T-cell (primary cell): ENCODE measurements around the gene TRPM1. TPM values are rescaled to one million over a fixed set of nuclear protein-coding genes. Genes with fewer than 3 reads are reported as not detected.

Experiments used
- ATAC-seq, 4 experiments: fragments of 200-7000 bp in 3 of 4; fragments of 150-1000 bp in 1 of 4; cut with Tn5 transposase; replicated peaks in 1 of 4; 1 replicate in 3 of 4; 2 replicates in 1 of 4; pipeline ENCODE4 v1.10.0; 2021; ENCODE audit warnings: moderate library complexity in 3 of 4, mild to moderate bottlenecking in 2 of 4, moderate number of reproducible peaks in 1 of 4
- CTCF ChIA-PET, 2 donors: fragments of 300-600 bp; sonication (Branson Sonifier 250); formaldehyde crosslinking; loops; one replicate each; lab custom pipeline; 2022; ENCODE audit warnings: antibody characterized with exemption in 2 of 2; lab: Charles Lee
- POLR2A ChIA-PET, 2 donors: fragments of 300-600 bp; sonication (Branson Sonifier 250); formaldehyde crosslinking; loops; one replicate each; lab custom pipeline; 2022; ENCODE audit warnings: antibody characterized with exemption in 2 of 2; lab: Charles Lee
- DNase-seq, 35 experiments: peaks; one replicate each; pipeline versions ENCODE4 v3.0.0 to v3.0.0-alpha.2; 2013 to 2023
- H3K27ac ChIP-seq: one replicate; pipeline ENCODE4 v1.5.1; 2013; ENCODE audit warnings: low read length
- H3K27me3 ChIP-seq, 2 experiments: replicated peaks in 1 of 2; 1 replicate in 1 of 2; 2 replicates in 1 of 2; pipeline versions ENCODE4 v1.6.1 to v1.7.0; 2013; ENCODE audit warnings: low read length in 1 of 2, mixed read lengths in 1 of 2; ENCODE audit not compliant: control insufficient read depth in 2 of 2, insufficient read depth in 2 of 2; ENCODE audit errors: extremely low read depth in 1 of 2
- H3K36me3 ChIP-seq, 2 donors: 1 replicate in 1 of 2; 2 replicates in 1 of 2; pipeline versions ENCODE4 v1.6.1 to v1.7.0; 2013; ENCODE audit warnings: low read length in 1 of 2; ENCODE audit not compliant: control insufficient read depth in 2 of 2, insufficient read depth in 1 of 2; ENCODE audit errors: extremely low read depth in 1 of 2
- H3K4me1 ChIP-seq, 2 experiments: 1 replicate in 1 of 2; 2 replicates in 1 of 2; pipeline versions ENCODE4 v1.6.1 to v1.7.0; 2013; ENCODE audit warnings: low read length in 2 of 2, mixed read lengths in 1 of 2; ENCODE audit not compliant: insufficient read depth in 2 of 2, control insufficient read depth in 1 of 2; ENCODE audit errors: extremely low read depth in 1 of 2
- H3K4me3 ChIP-seq, 2 donors: 1 replicate in 1 of 2; 2 replicates in 1 of 2; pipeline versions ENCODE4 v1.5.1 to v1.7.0; 2013; ENCODE audit warnings: mild to moderate bottlenecking in 2 of 2, low read length in 1 of 2, moderate library complexity in 1 of 2; ENCODE audit not compliant: control insufficient read depth in 1 of 2; ENCODE audit errors: extremely low read depth in 1 of 2
- H3K9me3 ChIP-seq: 2 replicates; pipeline ENCODE4 v1.7.0; 2013
- H3K27ac Mint-ChIP-seq, 2 donors: one replicate each; pipeline ENCODE4 v1.8.0; 2020 to 2021; ENCODE audit warnings: mild to moderate bottlenecking in 2 of 2, mixed read lengths in 2 of 2
- H3K27me3 Mint-ChIP-seq, 2 donors: one replicate each; pipeline ENCODE4 v1.8.0; 2021 to 2022; ENCODE audit warnings: mixed read lengths in 2 of 2
- H3K36me3 Mint-ChIP-seq: one replicate; pipeline ENCODE4 v1.8.0; 2021; ENCODE audit warnings: mixed read lengths
- H3K4me1 Mint-ChIP-seq, 3 donors: one replicate each; pipeline ENCODE4 v1.8.0; 2020 to 2022; ENCODE audit warnings: mixed read lengths in 3 of 3, mild to moderate bottlenecking in 1 of 3
- H3K4me3 Mint-ChIP-seq, 3 donors: one replicate each; pipeline ENCODE4 v1.8.0; 2020 to 2022; ENCODE audit warnings: mild to moderate bottlenecking in 3 of 3, mixed read lengths in 3 of 3, moderate library complexity in 3 of 3
- H3K9me3 Mint-ChIP-seq, 3 donors: one replicate each; pipeline ENCODE4 v1.8.0; 2020 to 2022; ENCODE audit warnings: mixed read lengths in 3 of 3
- WGBS: methylation state at CpG from one replicate; pipeline ENCODE4 v1.1.5; 2013; ENCODE audit warnings: missing lambda C conversion rate; ENCODE audit not compliant: insufficient coverage; 5-methylcytosine and 5-hydroxymethylcytosine counted together
- total RNA-seq, 35 experiments: library from RNA in 6 of 35; stranded (reverse) in 6 of 35; fragments of 120-200 nt in 1 of 35; gene quantifications; one replicate each; pipeline versions ENCODE4 v1.2.1 to v1.2.4 and lab custom pipeline; 2013 to 2026

Gene TRPM1
- total RNA-seq, 5 donors from 2014 or later (not counting 1 experiment from before 2014, with no cell fraction given) = not detected

DNA sequence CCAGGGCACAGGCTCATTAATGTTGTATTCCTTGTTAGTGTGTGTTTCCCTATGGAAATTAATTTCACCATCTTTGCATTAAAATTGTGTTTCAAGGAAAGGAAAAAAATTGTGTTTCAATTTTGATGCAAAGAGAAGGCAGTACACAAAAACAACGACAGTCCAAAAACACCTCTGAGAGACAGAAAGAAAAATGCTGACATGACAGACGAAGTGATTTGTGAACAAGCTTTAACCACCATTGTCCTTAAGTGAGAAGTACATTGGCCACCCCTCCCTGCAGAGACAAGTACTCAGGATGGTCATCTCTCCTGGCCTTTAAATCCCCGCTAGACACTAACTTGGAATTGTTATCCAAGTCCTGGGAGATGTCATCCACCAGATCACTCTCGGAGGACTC lies 59.9 kb downstream of the TRPM1 start:
- Histone ChIP-seq H3K9me3 (no peaks in the 10 kb centered on the region), H3K36me3 (no peaks in the 10 kb centered on the region), H3K4me1 (no peaks in the 10 kb centered on the region), H3K27ac (no peak overlapping the region), H3K27me3 (peaks cover 0 to 9% of the 10 kb centered on the region in 2 experiments), H3K4me3 (no peak overlapping the region)
- POLR2A ChIA-PET = no interaction called here
- Mint-ChIP-seq H3K4me3 (no peak overlapping the region), H3K27ac (no peak overlapping the region), H3K27me3 (peaks cover 12 to 20% of the 10 kb centered on the region in 2 donors), H3K36me3 (no peaks in the 10 kb centered on the region), H3K9me3 (no peaks in the 10 kb centered on the region), H3K4me1 (no peaks in the 10 kb centered on the region)
- no peak for ATAC-seq
- CTCF ChIA-PET = no interaction called here
- DNase-seq = no peak
- 81% methylated on average over 3 of the region's 4 CpGs for WGBS

GRCh38 chr15:31040611-31041010 lies 60.9 kb downstream of the TRPM1 start:
- no peak overlapping the region for H3K4me3 Mint-ChIP-seq
- H3K4me1 Mint-ChIP-seq = no peaks in the 10 kb centered on the region
- ChIA-PET CTCF (no interaction called here), POLR2A (no interaction called here)
- peaks cover 8 to 15% of the 10 kb centered on the region in 2 donors for H3K27me3 Mint-ChIP-seq
- Histone ChIP-seq H3K27ac (no peak overlapping the region), H3K36me3 (no peaks in the 10 kb centered on the region), H3K4me1 (no peaks in the 10 kb centered on the region), H3K4me3 (no peak overlapping the region), H3K9me3 (no peaks in the 10 kb centered on the region), H3K27me3 (peaks cover 0 to 9% of the 10 kb centered on the region in 2 experiments)
- no peaks in the 10 kb centered on the region for H3K9me3 Mint-ChIP-seq
- WGBS = 80% methylated on average over 4 of the region's 8 CpGs
- no peak for ATAC-seq
- no peaks in the 10 kb centered on the region for H3K36me3 Mint-ChIP-seq
- no peak overlapping the region for H3K27ac Mint-ChIP-seq
- no peak for DNase-seq

GRCh38 chr15:31039961-31040360 lies 61.6 kb downstream of the TRPM1 start:
- Mint-ChIP-seq H3K27me3 (peaks cover 8 to 15% of the 10 kb centered on the region in 2 donors), H3K9me3 (no peaks in the 10 kb centered on the region), H3K4me1 (no peaks in the 10 kb centered on the region), H3K36me3 (no peaks in the 10 kb centered on the region), H3K4me3 (no peak overlapping the region), H3K27ac (no peak overlapping the region)
- POLR2A ChIA-PET = interaction anchor here in 1 of 2 donors (0.5 kb wide), 1 partner anchor 26 kb away, joined by 3 read pairs; no protein-coding TSS in a partner anchor
- ATAC-seq = no peak
- Histone ChIP-seq H3K27me3 (peaks cover 0 to 9% of the 10 kb centered on the region in 2 experiments), H3K9me3 (no peaks in the 10 kb centered on the region), H3K4me3 (no peak overlapping the region), H3K27ac (no peak overlapping the region), H3K4me1 (no peaks in the 10 kb centered on the region), H3K36me3 (no peaks in the 10 kb centered on the region)
- WGBS = 89% methylated on average over 15 of the region's 16 CpGs
- CTCF ChIA-PET = no interaction called here
- DNase-seq = no peak

DNA sequence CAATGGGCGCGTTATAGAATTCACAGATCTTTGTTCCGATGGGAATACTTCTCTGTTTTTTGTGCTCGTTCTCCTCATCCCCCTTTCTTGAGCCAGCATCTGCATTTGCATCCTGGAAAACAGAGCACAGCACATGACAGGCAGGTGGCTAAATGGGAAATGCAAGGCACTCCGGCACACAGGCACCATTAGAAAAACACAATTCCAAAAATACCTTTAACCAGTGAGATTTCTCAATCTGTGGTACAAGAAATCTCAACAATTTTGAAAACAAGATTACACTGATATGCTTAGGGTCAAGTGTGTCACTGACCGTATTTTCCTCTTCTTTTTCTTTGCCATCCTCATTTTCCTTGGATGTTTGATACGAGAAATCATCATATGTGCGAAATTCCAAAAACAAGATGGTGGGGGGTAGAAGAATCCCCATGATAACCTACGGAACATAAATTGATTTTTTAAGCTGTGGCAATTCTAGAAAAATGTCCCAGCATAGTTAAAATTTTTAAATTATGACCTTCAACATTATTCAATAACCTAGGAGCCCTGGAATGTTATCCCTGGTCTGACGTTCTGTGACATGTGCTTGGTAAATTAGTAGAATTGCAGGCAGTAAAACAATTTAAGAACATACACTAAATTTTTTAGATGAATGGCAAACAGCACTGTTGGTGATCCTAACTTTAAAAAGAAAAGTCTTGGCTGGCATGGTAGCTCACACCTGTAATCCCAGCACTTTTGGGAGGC lies 63.6 kb downstream of the TRPM1 start:
- no peaks in the 10 kb centered on the region for H3K9me3 Mint-ChIP-seq
- ATAC-seq = no peak
- Histone ChIP-seq H3K27me3 (peaks cover 0 to 11% of the 10 kb centered on the region in 2 experiments), H3K27ac (no peak overlapping the region), H3K4me3 (no peak overlapping the region), H3K4me1 (no peaks in the 10 kb centered on the region), H3K9me3 (no peaks in the 10 kb centered on the region), H3K36me3 (no peaks in the 10 kb centered on the region)
- no peaks in the 10 kb centered on the region for H3K36me3 Mint-ChIP-seq
- ChIA-PET POLR2A (no interaction called here), CTCF (interaction anchor here in 1 of 2 donors (0.6 kb wide), 1 partner anchor 16 kb away, joined by 7 read pairs; no protein-coding TSS in a partner anchor)
- H3K4me3 Mint-ChIP-seq = no peak overlapping the region
- H3K27ac Mint-ChIP-seq = no peak overlapping the region
- no peaks in the 10 kb centered on the region for H3K4me1 Mint-ChIP-seq
- H3K27me3 Mint-ChIP-seq = peaks cover 0 to 13% of the 10 kb centered on the region in 2 donors
- no peak for DNase-seq
- WGBS = 93% methylated on average over 5 of the region's 10 CpGs

DNA sequence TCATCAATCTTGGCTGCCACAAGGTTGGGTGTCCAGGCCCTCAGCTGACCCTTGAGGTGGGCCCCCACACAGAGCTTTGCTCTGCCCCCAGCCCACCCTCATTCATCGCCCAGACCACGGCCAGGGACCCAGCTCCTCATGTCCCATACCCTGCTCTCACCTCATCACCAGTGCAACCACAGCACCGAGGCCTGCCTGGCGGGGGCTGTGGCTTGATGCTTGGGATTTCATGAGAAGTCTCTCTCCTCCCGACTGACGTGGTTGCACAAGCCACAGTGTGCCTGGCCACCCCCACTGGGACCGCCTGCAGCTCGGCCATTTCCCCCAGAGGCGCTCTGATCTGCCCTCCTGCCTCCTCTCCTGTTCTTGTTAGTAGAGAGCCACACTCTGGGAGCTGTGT lies 64.7 kb downstream of the TRPM1 start:
- POLR2A ChIA-PET = no interaction called here
- Histone ChIP-seq H3K27me3 (peaks cover 0 to 9% of the 10 kb centered on the region in 2 experiments), H3K9me3 (no peaks in the 10 kb centered on the region), H3K27ac (no peak overlapping the region), H3K4me1 (no peaks in the 10 kb centered on the region), H3K36me3 (no peaks in the 10 kb centered on the region), H3K4me3 (no peak overlapping the region)
- Mint-ChIP-seq H3K4me1 (no peaks in the 10 kb centered on the region), H3K27ac (peak overlapping the region in 1 of 2 donors; percentile 27), H3K4me3 (no peak overlapping the region), H3K9me3 (no peaks in the 10 kb centered on the region), H3K27me3 (peaks cover 0 to 9% of the 10 kb centered on the region in 2 donors), H3K36me3 (no peaks in the 10 kb centered on the region)
- 87% methylated on average over 9 of the region's 9 CpGs for WGBS
- no peak for DNase-seq
- CTCF ChIA-PET = interaction anchor here in 1 of 2 donors (0.6 kb wide), 1 partner anchor 97 kb away, joined by 7 read pairs; no protein-coding TSS in a partner anchor
- no peak for ATAC-seq

- Histone ChIP-seq H3K36me3 (no peaks in the 10 kb centered on the region), H3K4me1 (no peaks in the 10 kb centered on the region), H3K4me3 (no peak overlapping the region), H3K27ac (no peak overlapping the region), H3K27me3 (peaks cover 0 to 6% of the 10 kb centered on the region in 2 experiments), H3K9me3 (no peaks in the 10 kb centered on the region)
- no peak overlapping the region for H3K4me3 Mint-ChIP-seq
- no peaks in the 10 kb centered on the region for H3K36me3 Mint-ChIP-seq
- H3K27me3 Mint-ChIP-seq = peaks cover 0 to 9% of the 10 kb centered on the region in 2 donors
- ChIA-PET CTCF (no interaction called here), POLR2A (no interaction called here)
- DNase-seq (no peak), ATAC-seq (no peak)
- 52% methylated on average over 4 of the region's 7 CpGs for WGBS
- no peaks in the 10 kb centered on the region for H3K9me3 Mint-ChIP-seq
- no peak overlapping the region for H3K27ac Mint-ChIP-seq
- H3K4me1 Mint-ChIP-seq = no peaks in the 10 kb centered on the region
Observed at GRCh38 chr15:31035610-31036009, 65.9 kb downstream of the TRPM1 start.
